Raji (cell line): ENCODE measurements around the gene NAT9.

ENCODE experiments used
- POLR2A ChIP-seq: IDR thresholded peaks from 2 replicates; pipeline ENCODE4 v1.6.1; 2011; ENCODE audit warnings: low read depth, low read length, control low read depth; ENCODE audit not compliant: insufficient read depth

The NAT9 gene

GRCh38 chr17:74810699-74811485 lies 34.7 kb upstream of the NAT9 start:
- no peak for TF ChIP-seq POLR2A

- TF ChIP-seq POLR2A = no peak
Observed at GRCh38 chr17:74808714-74809430, 32.7 kb upstream of the NAT9 start.

DNA sequence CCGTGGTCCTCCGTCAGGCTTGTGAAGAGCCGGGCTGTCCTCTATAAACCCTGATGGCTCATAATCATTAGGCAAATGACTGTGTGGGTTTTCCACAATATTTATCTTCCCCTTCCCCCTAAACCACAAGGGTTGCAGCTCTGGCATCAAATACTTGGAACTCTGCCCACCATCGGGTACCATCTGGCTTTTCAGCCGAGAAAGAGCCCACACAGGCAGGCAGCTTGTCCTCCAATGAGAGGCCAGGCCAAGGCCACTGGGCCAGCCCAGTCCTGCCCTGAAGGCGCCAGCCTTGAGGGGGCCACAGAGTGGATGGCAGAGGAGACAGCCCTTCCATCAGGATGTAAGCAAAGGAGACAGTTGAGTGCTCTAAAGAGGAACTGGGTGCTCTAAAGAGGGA lies 31.8 kb upstream of the NAT9 start:
- TF ChIP-seq POLR2A = no peak

DNA sequence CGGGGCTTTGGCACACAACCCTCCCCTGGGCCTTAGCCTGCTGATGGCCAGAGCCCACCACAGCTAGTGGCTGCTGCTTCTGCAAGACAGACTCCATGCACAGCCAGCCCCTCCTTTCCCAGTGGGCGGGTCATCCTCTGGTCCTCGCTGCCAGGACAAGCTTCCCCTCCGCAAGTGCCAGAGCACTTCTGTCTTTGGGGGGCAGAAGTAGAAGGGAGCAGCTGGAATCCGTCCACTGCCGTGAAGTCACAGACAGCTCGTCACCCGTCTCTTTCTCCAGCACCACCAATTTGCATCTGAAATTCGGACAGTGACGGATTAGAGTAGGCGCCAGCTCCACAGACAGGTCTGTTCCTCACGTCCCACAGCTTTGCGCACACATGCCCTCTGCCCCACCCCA lies 31.3 kb upstream of the NAT9 start:
- no peak for TF ChIP-seq POLR2A

DNA sequence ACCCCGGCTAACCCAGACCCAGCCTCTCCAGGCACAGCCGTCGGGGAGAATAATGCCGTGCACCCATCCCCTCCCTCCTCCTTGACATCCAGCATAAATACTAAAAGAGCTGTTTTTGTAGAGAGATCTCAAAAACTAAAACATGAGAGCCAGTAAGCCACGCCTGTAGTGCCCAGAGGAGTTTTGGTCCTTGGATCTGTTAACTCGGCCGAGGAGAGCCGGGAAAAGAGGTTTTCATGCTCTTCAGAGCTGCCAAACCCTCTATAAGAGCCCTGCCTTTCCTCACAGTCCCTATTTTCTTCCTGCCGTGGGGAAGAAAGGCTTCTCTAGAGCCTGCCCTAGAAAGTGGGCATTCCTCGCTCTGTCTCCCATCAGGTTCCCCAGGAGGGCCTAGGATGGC lies 30.2 kb upstream of the NAT9 start:
- TF ChIP-seq POLR2A = no peak

- TF ChIP-seq POLR2A = no peak
Observed at GRCh38 chr17:74805591-74805991, 29.4 kb upstream of the NAT9 start.

DNA sequence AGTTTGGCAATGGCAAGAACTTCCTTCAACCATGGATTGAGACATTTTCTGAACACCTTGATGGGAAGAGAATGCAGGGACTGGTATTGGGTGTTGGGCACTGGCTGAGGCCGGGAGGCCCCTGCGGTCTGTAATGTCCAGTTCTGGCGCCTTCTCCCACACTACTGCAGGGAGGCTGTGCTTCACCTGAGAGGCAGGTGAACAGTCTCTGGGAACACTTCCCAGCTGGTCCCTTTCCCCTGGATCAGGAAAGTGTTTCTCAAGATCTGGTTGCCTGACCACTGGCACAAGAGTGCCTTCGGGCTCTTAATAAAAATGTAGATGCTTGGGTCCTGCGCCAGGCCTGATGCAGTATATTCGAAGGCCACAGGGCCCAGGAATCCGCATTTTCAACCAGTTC lies 28.5 kb upstream of the NAT9 start:
- TF ChIP-seq POLR2A = no peak

DNA sequence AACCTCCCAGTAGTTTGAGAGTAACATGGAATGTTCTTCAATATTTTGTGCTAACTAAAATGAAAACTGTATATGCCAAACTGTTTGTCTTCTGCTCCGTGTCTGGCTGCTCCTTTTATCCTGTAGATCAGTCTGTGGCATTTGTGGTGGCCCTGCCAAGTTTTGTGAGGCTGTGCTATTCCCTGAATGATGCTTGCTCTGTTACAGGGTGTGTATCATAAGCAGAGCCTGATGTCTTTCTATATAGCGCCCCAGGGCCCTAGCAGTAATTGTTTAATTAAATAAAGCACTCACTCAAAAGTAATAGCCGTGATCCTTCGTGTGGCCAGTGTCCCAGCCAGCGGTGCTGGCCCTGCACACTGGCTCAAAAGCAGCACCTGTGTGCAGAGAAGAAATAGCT lies 27.8 kb upstream of the NAT9 start:
- TF ChIP-seq POLR2A = no peak

- TF ChIP-seq POLR2A = no peak
Observed at GRCh38 chr17:74803388-74803930, 27.3 kb upstream of the NAT9 start.

DNA sequence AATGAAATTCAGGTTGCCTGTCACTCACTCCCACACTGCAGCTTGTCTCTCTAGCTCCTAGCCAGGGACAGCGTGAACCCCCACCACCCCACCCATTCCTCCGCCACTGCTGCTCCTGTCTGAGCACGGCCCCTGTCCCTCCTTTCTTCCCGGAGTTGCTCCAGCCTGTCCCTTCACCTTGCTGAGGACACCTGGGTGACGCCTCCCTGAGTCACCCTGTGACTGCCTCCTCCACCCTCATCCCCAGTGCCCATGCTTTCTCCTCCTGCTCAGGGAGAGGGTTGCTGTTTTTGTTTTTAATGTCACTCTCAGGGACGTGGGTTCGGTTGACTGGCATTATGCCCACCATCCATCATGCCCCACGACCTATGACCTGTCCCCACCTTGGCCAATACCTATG lies 25.8 kb upstream of the NAT9 start:
- no peak for TF ChIP-seq POLR2A

DNA sequence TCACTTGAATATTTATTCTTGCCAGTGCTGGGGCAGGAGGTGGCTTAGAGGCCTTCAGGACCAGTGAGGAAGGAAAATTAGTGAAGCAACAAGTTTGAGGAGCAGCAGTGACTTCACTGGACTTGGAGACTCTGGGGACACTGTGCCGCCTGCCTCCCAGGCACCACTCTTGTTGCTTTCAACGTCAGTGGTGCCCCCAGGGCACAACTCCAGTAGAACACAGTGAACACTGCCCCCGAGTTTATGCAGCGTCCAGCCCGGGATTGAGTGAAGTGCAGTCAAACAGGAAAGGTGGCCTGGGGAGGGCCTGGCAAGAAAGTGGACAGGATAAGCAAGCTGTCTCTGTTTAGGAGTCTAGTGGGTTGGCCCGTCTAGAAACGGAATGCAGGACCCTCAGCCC lies 24.4 kb upstream of the NAT9 start:
- no peak for TF ChIP-seq POLR2A

- TF ChIP-seq POLR2A = no peak
Observed at GRCh38 chr17:74799097-74799496, 23.0 kb upstream of the NAT9 start.

- TF ChIP-seq POLR2A = no peak
Observed at GRCh38 chr17:74798239-74798707, 22.1 kb upstream of the NAT9 start.

GRCh38 chr17:74797824-74798223 lies 21.7 kb upstream of the NAT9 start:
- TF ChIP-seq POLR2A = no peak

- TF ChIP-seq POLR2A = no peak
Observed at GRCh38 chr17:74796866-74797265, 20.7 kb upstream of the NAT9 start.

DNA sequence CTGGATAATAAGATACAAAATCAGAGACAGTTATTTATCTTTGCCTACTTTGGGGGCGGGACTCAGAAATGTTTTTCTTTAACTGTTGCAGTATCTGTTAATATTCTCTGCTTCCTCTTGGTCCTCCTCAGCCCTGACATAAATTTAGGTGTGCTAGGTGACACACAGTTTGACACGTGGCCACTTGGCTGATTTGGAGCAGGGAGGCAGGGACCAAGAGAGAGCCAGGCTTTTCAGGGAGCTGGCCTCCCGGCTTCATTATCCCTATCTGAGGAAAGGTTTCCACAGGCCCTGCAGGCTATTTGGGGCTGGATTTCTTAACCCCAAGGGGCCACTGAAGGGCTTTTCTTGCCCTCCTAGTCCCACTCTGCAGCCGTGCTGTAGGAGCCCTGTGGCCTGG lies 20.1 kb upstream of the NAT9 start:
- no peak for TF ChIP-seq POLR2A

DNA sequence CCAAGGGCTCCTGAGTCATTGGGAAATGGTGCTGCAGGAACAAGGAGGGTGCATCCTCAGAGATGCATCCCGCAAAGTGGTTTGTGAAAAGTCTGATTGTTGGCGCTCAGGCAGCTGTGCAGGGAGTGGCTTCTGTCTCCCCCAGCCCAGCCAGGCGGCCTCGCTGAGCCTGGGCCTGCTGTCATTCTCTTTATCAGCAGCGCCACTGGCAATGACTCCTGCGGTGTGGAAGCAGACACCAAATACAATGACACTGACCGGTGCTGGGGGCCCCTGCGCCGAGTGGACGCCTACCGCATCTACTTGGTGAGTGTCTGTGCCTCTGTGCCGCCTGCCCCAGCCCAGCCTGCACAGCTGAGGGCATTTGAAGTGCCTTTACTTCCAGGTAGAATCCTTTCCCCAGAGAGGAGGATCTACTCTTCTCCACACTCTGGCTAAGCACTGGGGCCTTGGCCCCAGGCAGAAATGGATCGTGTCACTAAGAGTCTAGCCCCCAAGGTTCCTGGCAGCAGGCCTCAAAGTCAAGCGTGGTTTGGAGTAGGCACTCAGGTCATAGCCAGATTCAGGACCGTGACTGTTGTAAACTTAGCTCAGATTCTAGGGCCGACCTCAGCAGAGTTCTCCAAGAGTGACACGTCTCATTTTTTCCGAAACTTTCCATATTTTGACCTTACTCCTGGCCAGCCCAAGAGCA lies 19.3 kb upstream of the NAT9 start:
- TF ChIP-seq POLR2A = no peak
